Activated CD4-positive, alpha-beta T cell treated with anti-CD3 and anti-CD28 coated beads for 36 hours (primary cell): ENCODE data around the gene TOP1. TPM values are rescaled to one million over a fixed set of nuclear protein-coding genes. Genes with fewer than 3 reads are reported as not detected.
A peak's percentile ranks its signal among the peaks of the same experiment; 100 is the strongest.

Experiments used
- ATAC-seq: fragments of 200-7000 bp; cut with Tn5 transposase; one replicate; pipeline ENCODE4 v1.10.0; 2021; ENCODE audit warnings: mild to moderate bottlenecking, moderate library complexity
- CTCF ChIA-PET: fragments of 350-600 bp; sonication (Branson Sonifier 250); formaldehyde crosslinking; loops from one replicate; lab custom pipeline; 2021; ENCODE audit warnings: antibody characterized with exemption; lab: Charles Lee
- POLR2A ChIA-PET: fragments of 350-600 bp; sonication (Branson Sonifier 250); formaldehyde crosslinking; loops from one replicate; lab custom pipeline; 2021; ENCODE audit warnings: antibody characterized with exemption, inconsistent platforms; lab: Charles Lee
- DNase-seq: peaks from one replicate; pipeline ENCODE4 v3.0.0-alpha.2; 2020
- H3K27ac Mint-ChIP-seq: one replicate; pipeline ENCODE4 v1.8.0; 2021; ENCODE audit warnings: mixed read lengths
- H3K27me3 Mint-ChIP-seq: one replicate; pipeline ENCODE4 v1.8.0; 2021; ENCODE audit warnings: mixed read lengths
- H3K36me3 Mint-ChIP-seq: one replicate; pipeline ENCODE4 v1.8.0; 2021; ENCODE audit warnings: low read depth, mixed read lengths
- H3K4me1 Mint-ChIP-seq: one replicate; pipeline ENCODE4 v1.8.0; 2021; ENCODE audit warnings: mixed read lengths
- H3K4me3 Mint-ChIP-seq: one replicate; pipeline ENCODE4 v1.8.0; 2021; ENCODE audit warnings: mild to moderate bottlenecking, moderate library complexity, mixed read lengths
- H3K9me3 Mint-ChIP-seq: one replicate; pipeline ENCODE4 v1.8.0; 2021; ENCODE audit warnings: low read depth, mixed read lengths
- intact Hi-C, 2 experiments: fragments of 100-400 bp; cut with DNase I in 1 of 2; cut with micrococcal nuclease in 1 of 2; formaldehyde crosslinking; loops; one replicate each; pipeline versions ENCODE4 v1.14.2 to v1.15.1; 2022 to 2024; cut with DNase I, micrococcal nuclease
- total RNA-seq, 2 experiments: library from RNA; stranded (reverse); gene quantifications; one replicate each; pipeline ENCODE4 v1.2.3, GENCODE V29; 2021

The TOP1 gene
- total RNA-seq, 2 experiments from 2014 or later, result 111 to 124 TPM

DNA sequence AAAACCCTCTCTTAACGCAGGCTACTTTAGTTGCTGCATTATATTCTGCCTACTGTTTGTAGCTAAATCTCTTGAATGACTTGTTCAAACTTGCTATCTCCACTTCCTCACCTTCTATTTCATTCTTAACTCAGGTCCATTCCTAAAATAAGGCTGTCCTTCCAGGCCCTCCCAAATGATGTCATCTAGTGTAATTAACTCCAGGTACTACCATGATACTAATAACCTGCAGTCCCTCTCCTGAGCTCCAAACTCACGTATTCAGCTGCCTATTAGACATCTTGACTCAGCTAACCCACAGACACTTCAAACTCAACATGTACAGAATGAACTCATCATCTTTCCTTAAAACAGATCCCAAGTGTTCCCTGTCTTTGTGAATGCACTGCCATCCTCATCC, 10.5 kb upstream of the TOP1 start:
- ChIA-PET CTCF (interaction anchor here (3.6 kb wide), 1 partner anchor 27 kb away, joined by 16 read pairs; no protein-coding TSS in a partner anchor), POLR2A (no interaction called here)
- no peak overlapping the region for H3K27ac Mint-ChIP-seq

DNA sequence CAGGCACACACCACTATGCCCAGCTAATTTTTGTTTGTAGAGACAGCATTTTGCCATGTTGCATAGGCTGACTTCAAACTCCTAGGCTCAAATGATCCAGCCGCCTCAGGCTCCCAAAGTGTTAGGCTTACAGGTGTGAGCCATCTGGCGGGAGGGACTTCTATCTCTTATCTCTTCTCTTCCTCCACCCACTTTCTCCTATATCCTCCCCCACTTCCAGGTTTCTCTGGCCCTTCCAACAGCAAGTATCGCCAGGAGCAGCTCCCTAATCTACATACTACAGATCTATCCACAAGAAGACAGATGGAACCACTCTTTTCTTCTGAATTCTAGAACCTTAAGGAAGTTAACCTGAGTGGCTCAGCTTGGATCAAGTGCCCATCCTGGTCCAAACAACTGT, 5.1 kb upstream of the TOP1 start:
- ChIA-PET POLR2A (interaction anchor here (0.9 kb wide), 1 partner anchor 12 kb away, joined by 3 read pairs; no protein-coding TSS in a partner anchor), CTCF (interaction anchor here (0.7 kb wide), 1 partner anchor 16 kb away, joined by 3 read pairs; no protein-coding TSS in a partner anchor)
- H3K27me3 Mint-ChIP-seq, result no peaks in the 10 kb centered on the region
- DNase-seq (no peak), ATAC-seq (no peak)
- no peak overlapping the region for H3K27ac Mint-ChIP-seq
- peaks cover 9% of the 10 kb centered on the region for H3K4me1 Mint-ChIP-seq
- no peaks in the 10 kb centered on the region for H3K9me3 Mint-ChIP-seq
- intact Hi-C loops, result no loop called here
- H3K4me3 Mint-ChIP-seq, result no peak overlapping the region
- H3K36me3 Mint-ChIP-seq, result no peaks in the 10 kb centered on the region

More for the DNA sequence above, 10.5 kb upstream of the TOP1 start:
- H3K36me3 Mint-ChIP-seq, result no peaks in the 10 kb centered on the region
- H3K4me1 Mint-ChIP-seq, result no peaks in the 10 kb centered on the region
- H3K9me3 Mint-ChIP-seq, result no peaks in the 10 kb centered on the region
- DNase-seq, result no peak
- intact Hi-C loops, result no loop called here
- H3K27me3 Mint-ChIP-seq, result no peaks in the 10 kb centered on the region
- ATAC-seq, result no peak
- no peak overlapping the region for H3K4me3 Mint-ChIP-seq

DNA sequence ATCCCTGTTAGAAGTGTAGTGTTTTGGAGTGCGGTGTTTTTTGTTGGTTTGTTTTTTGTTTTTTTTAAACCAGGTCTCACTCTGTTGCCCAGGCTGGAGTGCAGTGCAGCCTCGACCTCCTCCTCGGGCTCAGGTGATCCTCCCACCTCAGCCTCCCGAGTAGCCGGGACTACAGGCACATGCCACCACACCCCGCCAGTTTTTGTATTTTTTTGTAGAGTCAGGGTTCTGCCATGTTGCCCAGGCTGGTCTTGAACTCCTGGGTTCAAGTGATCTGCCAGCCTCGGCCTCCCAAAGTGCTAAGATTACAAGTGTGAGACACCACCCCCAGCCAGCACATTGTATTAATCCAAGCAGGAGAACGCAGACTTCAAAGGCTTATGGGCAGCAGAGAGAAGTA, 1.3 kb upstream of the TOP1 start:
- Mint-ChIP-seq H3K36me3 (peaks cover 28% of the 10 kb centered on the region), H3K27me3 (no peaks in the 10 kb centered on the region), H3K4me3 (peak overlapping the region; percentile 84), H3K4me1 (peaks cover 33% of the 10 kb centered on the region), H3K27ac (peak overlapping the region; percentile 90), H3K9me3 (no peaks in the 10 kb centered on the region)
- CTCF ChIA-PET, result interaction anchor here (1.5 to 1.7 kb wide), 2 partner anchors 37 to 68 kb away, joined by 4 to 7 read pairs; no protein-coding TSS in a partner anchor
- no peak for DNase-seq
- no peak for ATAC-seq
- intact Hi-C loops, result loop anchor here in 1 of 2 experiments (5.0 kb wide), 1 partner anchor 110 kb away; the partner anchor contains the start of gene PLCG1
- POLR2A ChIA-PET, result interaction anchor here (1.0 kb wide), 1 partner anchor 20 kb away, joined by 4 read pairs; no protein-coding TSS in a partner anchor

DNA sequence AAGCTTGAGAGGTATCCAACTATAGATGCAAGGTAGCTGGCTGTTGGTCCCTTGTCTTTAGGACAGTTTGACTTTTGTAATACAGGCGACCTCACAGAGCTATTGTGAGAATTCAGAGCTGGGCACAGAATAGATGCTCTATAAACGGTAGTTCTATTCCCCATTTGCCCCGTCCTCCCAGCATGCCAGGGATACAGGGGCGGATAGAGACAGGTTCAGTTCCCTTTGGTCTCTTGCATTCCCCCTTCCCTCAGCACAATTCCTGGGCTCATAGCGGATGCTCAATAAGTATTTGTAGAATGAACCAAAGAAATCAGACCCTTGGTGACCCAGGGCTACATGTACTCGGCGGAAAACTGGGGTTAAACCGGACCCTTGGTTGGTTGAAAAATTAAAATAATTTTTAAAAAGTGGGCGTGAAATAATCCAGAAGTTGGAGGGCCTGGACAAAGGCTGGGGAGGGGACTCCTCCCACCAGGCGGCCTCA, 707 bp upstream of the TOP1 start:
- no peaks in the 10 kb centered on the region for H3K27me3 Mint-ChIP-seq
- intact Hi-C loops, result loop anchor here (1.0 to 5.0 kb wide), 11 partner anchors 20 to 665 kb away; partner anchors contain the start of genes PLCG1 (in 2 of the 2), CHD6 (in 1 of the 2), LPIN3 (in 1 of the 2) and ZHX3 (in 1 of the 2)
- H3K36me3 Mint-ChIP-seq, result peaks cover 34% of the 10 kb centered on the region
- POLR2A ChIA-PET, result interaction anchor here (0.6 to 1.0 kb wide), 4 partner anchors 19 to 401 kb away, joined by 3 to 4 read pairs (median 3); no protein-coding TSS in a partner anchor
- H3K4me1 Mint-ChIP-seq, result peaks cover 39% of the 10 kb centered on the region
- H3K4me3 Mint-ChIP-seq, result peak overlapping the region; percentile 84
- CTCF ChIA-PET, result interaction anchor here (0.5 to 1.7 kb wide), 3 partner anchors 37 to 380 kb away, joined by 3 to 7 read pairs (median 4); no protein-coding TSS in a partner anchor
- DNase-seq (no peak), ATAC-seq (no peak)
- H3K27ac Mint-ChIP-seq, result peak overlapping the region; percentile 90
- no peaks in the 10 kb centered on the region for H3K9me3 Mint-ChIP-seq

GRCh38 chr20:41029150-41029901, 704 bp downstream of the TOP1 start:
- peak overlapping the region; percentile 92 for H3K27ac Mint-ChIP-seq
- ChIA-PET CTCF (interaction anchor here (0.7 to 4.1 kb wide), 5 partner anchors 8 to 39 kb away, joined by 3 to 23 read pairs (median 3); no protein-coding TSS in a partner anchor), POLR2A (interaction anchor here (1.2 kb wide), 1 partner anchor 18 kb away, joined by 4 read pairs; no protein-coding TSS in a partner anchor)
- H3K4me3 Mint-ChIP-seq, result peak overlapping the region; percentile 84
- no peaks in the 10 kb centered on the region for H3K9me3 Mint-ChIP-seq
- DNase-seq, result peak; percentile 65
- no peaks in the 10 kb centered on the region for H3K27me3 Mint-ChIP-seq
- no peak for ATAC-seq
- peaks cover 37% of the 10 kb centered on the region for H3K36me3 Mint-ChIP-seq
- peaks cover 51% of the 10 kb centered on the region for H3K4me1 Mint-ChIP-seq
- intact Hi-C loops, result loop anchor here (1.0 to 5.0 kb wide), 4 partner anchors 19 to 108 kb away; partner anchors contain the start of gene PLCG1 (in 1 of the 2)

GRCh38 chr20:41030061-41030460, 1.4 kb downstream of the TOP1 start:
- intact Hi-C loops, result loop anchor here in 1 of 2 experiments (1.0 kb wide), 1 partner anchor 8 kb away; no protein-coding TSS in a partner anchor
- H3K36me3 Mint-ChIP-seq, result peaks cover 41% of the 10 kb centered on the region
- CTCF ChIA-PET, result interaction anchor here (0.7 to 6.1 kb wide), 6 partner anchors 8 to 51 kb away, joined by 3 to 39 read pairs (median 4); no protein-coding TSS in a partner anchor
- POLR2A ChIA-PET, result interaction anchor here (1.2 kb wide), 1 partner anchor 17 kb away, joined by 4 read pairs; no protein-coding TSS in a partner anchor
- H3K4me1 Mint-ChIP-seq, result peaks cover 59% of the 10 kb centered on the region
- DNase-seq (no peak), ATAC-seq (no peak)
- H3K9me3 Mint-ChIP-seq, result no peaks in the 10 kb centered on the region
- H3K27me3 Mint-ChIP-seq, result no peaks in the 10 kb centered on the region
- peak overlapping the region; percentile 84 for H3K4me3 Mint-ChIP-seq
- H3K27ac Mint-ChIP-seq, result peak overlapping the region; percentile 92

DNA sequence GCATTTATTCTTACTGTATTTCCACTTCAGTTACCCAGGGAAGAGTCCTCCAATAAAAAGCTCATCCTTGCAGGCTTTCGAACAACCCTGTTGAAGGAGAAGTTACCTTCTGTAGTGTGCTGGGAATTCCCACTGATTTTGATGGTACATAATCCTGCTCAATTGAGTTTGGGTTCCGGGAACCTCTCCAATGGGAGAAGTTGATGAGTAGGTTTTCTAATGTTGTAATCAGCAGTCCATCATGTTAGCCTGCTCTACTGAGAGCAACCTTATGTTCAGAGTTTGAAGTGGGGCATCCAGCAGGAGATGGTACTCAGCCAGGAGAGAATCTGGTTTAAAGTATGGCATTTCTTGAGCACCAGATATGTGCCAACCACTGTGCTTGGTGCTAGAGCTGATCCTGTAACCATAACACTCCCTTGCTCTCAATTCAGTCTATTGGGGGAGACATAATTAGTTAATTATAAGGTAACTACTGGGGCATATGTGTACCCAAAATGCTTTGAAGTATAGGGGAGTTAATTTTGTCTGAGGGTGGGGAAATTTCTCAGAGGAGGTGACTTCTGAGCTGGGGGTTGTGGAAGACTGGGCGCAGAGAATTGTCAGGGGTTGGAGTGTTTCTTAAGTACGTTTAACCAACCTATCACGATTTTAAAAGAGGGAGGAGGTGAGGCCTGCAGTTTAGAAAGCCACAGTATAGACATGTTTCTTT, 2.1 kb downstream of the TOP1 start:
- H3K36me3 Mint-ChIP-seq, result peaks cover 48% of the 10 kb centered on the region
- peak overlapping the region; percentile 92 for H3K27ac Mint-ChIP-seq
- no peak for ATAC-seq
- H3K4me1 Mint-ChIP-seq, result peaks cover 65% of the 10 kb centered on the region
- POLR2A ChIA-PET, result interaction anchor here (0.6 to 1.2 kb wide), 3 partner anchors 17 to 38 kb away, joined by 3 to 4 read pairs (median 3); no protein-coding TSS in a partner anchor
- peak overlapping the region; percentile 84 for H3K4me3 Mint-ChIP-seq
- H3K9me3 Mint-ChIP-seq, result no peaks in the 10 kb centered on the region
- H3K27me3 Mint-ChIP-seq, result no peaks in the 10 kb centered on the region
- CTCF ChIA-PET, result interaction anchor here (1.1 to 6.1 kb wide), 6 partner anchors 14 to 64 kb away, joined by 3 to 39 read pairs (median 4); no protein-coding TSS in a partner anchor
- intact Hi-C loops, result loop anchor here in 1 of 2 experiments (1.0 kb wide), 1 partner anchor 8 kb away; no protein-coding TSS in a partner anchor
- no peak for DNase-seq

DNA sequence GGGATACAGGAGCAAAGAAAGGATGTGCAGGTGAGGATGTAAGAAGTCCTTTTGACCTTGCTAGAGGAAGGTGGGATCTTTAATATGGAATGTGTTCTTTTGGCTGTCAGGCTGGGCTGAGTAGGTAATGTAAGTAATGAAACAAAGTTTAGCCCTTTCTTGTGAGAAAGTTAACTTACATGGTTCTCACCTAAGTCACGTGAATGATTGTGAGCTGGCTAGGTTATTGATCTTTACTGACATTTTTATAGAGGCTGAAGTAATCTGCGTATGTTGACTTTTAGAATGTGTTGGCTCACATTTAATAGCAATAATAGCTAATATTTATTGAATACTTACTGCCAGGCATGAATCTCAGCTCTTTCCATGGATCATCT, 2.6 kb downstream of the TOP1 start:
- no peak for ATAC-seq

GRCh38 chr20:41032271-41032670, 3.6 kb downstream of the TOP1 start:
- Mint-ChIP-seq H3K4me1 (peaks cover 73% of the 10 kb centered on the region), H3K4me3 (peak overlapping the region; percentile 84), H3K27ac (peak overlapping the region; percentile 16), H3K36me3 (peaks cover 56% of the 10 kb centered on the region), H3K9me3 (no peaks in the 10 kb centered on the region), H3K27me3 (no peaks in the 10 kb centered on the region)
- DNase-seq (no peak), ATAC-seq (no peak)
- intact Hi-C loops, result no loop called here
- ChIA-PET POLR2A (interaction anchor here (0.5 to 0.6 kb wide), 2 partner anchors 39 to 100 kb away, joined by 3 to 6 read pairs; no protein-coding TSS in a partner anchor), CTCF (interaction anchor here (0.7 to 6.1 kb wide), 9 partner anchors 10 to 308 kb away, joined by 3 to 39 read pairs (median 4); partner anchors contain the start of gene LPIN3)

More for the DNA sequence above, 2.6 kb downstream of the TOP1 start:
- no peaks in the 10 kb centered on the region for H3K9me3 Mint-ChIP-seq
- H3K27me3 Mint-ChIP-seq, result no peaks in the 10 kb centered on the region
- POLR2A ChIA-PET, result interaction anchor here (0.6 to 0.7 kb wide), 2 partner anchors 23 to 39 kb away, joined by 3 read pairs; no protein-coding TSS in a partner anchor
- DNase-seq, result no peak
- peaks cover 52% of the 10 kb centered on the region for H3K36me3 Mint-ChIP-seq
- H3K27ac Mint-ChIP-seq, result peak overlapping the region; percentile 92
- peak overlapping the region; percentile 84 for H3K4me3 Mint-ChIP-seq
- peaks cover 70% of the 10 kb centered on the region for H3K4me1 Mint-ChIP-seq
- CTCF ChIA-PET, result interaction anchor here (1.1 to 6.1 kb wide), 8 partner anchors 11 to 309 kb away, joined by 3 to 39 read pairs (median 4); partner anchors contain the start of gene LPIN3
- intact Hi-C loops, result no loop called here

DNA sequence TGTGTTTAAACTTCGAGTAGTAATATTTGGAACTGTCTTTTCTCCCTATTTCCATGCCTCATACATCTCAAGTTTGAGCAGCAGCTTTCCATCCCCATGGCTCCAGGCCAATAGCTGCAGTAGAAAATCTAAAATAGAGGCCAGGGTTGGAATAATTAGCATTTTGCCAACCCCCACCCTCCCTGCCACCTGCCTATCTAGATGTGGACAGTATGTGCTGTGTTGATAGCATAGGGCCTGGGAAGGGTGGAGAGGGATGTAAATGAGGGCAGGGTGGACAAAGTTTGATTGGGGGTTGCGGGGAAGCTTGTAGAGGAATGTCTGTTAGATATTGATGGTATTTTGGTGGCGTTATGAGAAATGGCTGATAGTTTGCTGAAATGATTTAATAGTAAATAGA, 5.6 kb downstream of the TOP1 start:
- Mint-ChIP-seq H3K27me3 (no peaks in the 10 kb centered on the region), H3K27ac (no peak overlapping the region), H3K4me3 (no peak overlapping the region), H3K36me3 (peaks cover 58% of the 10 kb centered on the region), H3K9me3 (no peaks in the 10 kb centered on the region), H3K4me1 (peaks cover 84% of the 10 kb centered on the region)
- DNase-seq (no peak), ATAC-seq (no peak)
- POLR2A ChIA-PET, result no interaction called here
- CTCF ChIA-PET, result interaction anchor here (2.0 to 6.1 kb wide), 2 partner anchors 11 to 61 kb away, joined by 10 to 39 read pairs; no protein-coding TSS in a partner anchor
- intact Hi-C loops, result no loop called here
